TTC549 (cell line): ENCODE measurements around the gene BRD4.
"Not testable (repeated sequence)": the region's sequence is repeated elsewhere in the genome, so short reads cannot be mapped to it uniquely, and the experiment has no call there.

Experiments used
- FAIRE-seq: peaks from 2 replicates; lab custom pipeline; 2012; peaks lifted over from hg19 to GRCh38; lab: Jason Lieb, UNC

The BRD4 gene

DNA sequence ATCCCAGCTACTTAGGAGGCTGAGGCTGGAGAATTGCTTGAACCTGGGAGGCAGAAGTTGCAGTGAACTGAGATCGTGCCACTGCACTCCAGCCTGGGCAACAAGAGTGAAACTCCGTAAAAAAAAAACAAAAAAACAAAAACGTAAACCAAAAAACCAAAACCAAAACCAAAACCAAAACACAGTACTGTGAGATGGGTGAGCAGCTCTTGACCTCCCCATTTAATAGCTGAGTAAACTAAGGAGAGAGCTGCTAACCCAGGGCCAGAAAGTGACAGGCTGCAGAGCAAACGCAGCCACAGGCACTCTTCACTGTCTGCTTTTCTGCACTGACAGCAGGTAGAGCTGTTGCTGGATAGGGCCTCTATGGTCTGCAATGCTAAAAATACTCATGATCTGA lies 27.7 kb upstream of the BRD4 start:
- not testable (repeated sequence) for FAIRE-seq

DNA sequence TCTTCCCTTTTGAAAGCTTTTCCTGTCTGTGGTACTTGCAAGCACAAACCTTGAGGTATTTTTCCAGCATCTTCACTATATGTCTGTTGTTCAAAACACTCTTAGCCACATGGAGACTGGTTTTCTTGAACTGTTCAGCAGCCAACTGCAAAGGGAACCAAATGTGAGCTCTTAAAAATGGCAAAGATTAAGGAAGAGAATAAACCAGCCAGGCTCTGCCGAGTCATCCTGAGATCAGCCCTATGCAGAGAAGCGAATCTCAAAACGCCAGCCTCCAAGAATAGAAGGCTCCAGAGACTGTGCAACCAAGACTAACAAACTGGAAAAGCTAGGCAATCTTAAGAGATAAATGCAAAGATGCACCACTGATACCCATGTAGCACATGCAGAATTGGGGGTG lies 26.6 kb upstream of the BRD4 start:
- FAIRE-seq: no peak

DNA sequence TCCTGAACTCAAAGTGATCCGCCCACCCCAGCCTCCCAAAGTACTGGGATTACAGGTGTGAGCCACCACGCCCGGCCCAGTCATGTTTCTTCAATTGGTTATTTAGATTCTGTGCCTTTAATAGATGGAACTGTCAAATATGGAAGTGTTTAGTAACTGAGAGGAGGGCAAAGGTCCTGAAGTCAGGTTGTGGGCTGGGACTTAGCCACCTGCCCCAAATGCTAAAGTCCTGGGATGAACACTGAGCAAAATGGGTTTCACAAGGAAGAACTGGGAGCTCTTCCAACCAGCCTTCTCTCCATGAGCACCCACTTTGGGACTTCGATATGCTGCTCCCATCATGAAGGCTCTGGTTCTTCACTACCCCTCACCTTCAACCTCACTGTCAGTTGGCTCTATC lies 25.6 kb upstream of the BRD4 start:
- FAIRE-seq: no peak

DNA sequence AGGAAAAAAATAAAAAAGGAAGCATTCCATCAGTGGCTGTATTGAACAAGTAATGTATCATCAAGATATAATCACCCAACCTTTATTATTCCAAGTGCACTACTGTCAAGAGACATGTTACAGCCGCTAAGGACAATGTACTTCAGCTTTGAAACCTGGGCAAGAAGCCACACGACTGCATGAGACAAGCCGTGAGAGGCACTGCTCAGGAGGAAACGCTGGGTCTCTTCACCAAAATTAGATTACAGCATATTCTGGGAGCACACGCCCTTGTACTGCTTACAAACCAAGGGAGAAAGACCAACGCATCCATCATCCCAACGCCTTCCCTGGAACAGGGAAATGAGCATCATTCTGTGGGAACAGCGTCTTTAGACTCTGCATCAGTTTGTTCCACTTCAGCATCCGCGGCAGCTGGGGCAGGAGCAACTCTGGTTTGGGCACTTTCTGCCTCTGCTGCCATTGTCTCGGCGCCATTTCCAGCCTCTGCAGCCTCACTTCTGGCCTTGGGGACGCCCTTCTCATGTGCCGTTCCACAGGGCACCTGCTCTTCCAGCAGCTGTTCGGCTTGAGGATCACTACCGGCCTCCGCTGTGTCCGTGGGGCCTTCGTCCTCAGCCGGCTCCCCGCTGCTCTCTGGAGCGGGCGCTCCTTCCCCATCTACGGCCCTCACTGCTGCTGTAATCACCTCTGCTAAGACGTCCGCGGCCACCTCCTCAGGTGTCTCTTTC lies 22.4 kb upstream of the BRD4 start:
- FAIRE-seq: no peak

DNA sequence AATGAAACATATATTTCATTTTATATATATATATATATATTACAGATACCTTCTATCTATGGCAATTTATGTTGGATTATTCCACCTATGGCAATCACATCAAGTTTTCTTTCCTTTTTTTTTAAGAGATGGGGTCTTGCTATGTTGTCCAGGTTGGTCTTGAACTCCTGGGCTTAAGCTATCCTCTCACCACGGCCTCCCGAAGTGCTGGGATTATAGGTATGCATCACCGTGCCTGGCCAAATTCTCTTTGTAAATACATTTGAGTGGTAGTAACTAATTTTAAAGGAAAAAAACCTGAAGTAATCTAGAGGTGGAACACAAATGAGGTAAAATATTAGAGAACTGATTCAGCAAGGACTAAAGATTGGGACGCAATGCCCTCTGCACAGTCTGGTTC lies 21.6 kb upstream of the BRD4 start:
- FAIRE-seq: no peak

DNA sequence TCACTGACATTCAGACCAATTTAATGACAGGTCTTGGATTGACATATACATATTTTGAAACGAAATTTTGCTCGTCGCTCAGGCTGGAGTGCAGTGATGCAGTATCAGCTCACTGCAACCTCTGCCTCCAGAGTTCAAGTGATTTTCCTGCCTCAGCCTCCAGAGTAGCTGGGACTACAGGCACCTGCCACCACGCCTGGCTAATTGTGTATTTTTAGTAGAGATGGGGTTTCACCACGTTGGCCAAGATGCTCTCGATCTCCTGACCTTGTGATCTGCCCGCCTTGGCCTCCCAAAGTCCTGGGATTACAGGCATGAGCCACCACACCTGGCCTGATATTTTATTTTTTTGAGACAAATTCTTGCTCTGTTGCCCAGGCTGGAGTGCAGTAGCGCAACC lies 20.2 kb upstream of the BRD4 start:
- FAIRE-seq: not testable (repeated sequence)

DNA sequence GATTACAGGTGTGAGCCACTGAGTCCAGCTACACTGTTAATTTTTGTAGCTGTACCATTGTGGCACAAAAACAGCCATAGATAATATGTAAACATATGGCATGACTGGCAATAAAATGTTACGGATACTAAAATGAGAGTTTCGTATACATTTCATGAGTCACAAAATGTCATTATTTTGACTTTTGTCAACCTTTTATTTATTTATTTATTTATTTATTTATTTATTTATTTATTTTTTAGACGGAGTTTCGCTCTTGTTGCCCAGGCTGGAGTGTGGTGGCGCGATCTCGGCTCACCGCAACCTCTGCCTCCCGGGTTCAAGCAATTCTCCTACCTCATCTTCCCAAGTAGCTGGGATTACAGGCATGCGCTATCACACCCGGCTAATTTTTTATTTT lies 9.0 kb upstream of the BRD4 start:
- FAIRE-seq: not testable (repeated sequence)

DNA sequence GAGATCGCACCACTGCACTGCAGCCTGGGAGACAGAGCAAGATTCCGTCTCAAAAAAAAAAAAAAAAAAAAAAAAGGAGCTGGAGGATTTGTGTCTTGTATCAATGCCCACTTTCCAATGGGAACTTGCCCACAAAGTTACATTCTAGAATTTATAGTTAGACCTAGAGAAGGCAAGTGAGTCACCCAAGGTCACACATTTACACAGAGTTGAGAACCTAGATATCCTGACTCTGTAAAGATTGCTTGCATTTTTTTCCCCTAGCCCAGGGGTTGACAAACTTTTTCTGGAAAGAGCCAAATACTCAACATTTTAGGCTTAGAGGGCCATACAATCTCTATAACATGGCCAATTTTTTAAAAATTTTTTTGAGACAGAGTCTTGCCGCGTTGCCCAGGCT lies 7.7 kb upstream of the BRD4 start:
- no peak for FAIRE-seq

DNA sequence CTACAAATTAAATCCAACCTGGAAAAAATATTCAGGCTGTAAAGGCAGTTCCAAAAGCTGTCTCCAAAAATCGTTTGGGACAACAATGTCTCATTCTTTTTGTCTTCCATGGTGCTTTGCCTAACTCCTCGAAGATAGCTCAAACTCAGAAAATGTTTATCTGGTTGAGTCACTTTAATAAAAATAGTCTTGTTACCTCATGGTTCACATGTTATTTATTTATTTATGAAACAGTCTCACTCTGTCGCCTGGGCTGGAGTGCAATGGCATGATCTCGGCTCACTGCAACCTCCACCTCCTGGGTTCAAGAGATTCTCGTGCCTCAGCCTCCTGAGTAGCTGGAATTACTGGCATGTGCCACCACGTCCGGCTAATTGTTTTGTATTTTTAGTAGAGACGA lies 4.9 kb upstream of the BRD4 start:
- no peak for FAIRE-seq

DNA sequence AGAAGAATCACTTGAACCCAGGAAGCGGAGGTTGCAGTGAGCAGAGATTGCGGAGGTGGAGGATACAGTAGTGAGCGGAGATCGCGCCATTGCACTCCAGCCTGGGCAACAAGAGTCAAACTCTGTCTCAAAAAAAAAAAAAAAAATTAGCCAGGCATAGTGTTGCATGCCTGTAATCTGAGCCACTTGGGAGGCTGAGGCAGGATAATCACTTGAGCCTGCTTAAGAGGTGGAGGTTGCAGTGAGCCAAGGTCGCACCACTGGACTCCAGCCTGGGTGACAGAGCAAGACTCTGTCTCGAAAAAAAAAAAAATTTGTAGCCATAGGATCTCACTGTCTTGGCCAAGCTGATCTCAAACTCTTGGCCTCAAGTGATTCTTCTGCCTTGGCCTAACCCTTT lies 3.7 kb upstream of the BRD4 start:
- FAIRE-seq: not testable (repeated sequence)

DNA sequence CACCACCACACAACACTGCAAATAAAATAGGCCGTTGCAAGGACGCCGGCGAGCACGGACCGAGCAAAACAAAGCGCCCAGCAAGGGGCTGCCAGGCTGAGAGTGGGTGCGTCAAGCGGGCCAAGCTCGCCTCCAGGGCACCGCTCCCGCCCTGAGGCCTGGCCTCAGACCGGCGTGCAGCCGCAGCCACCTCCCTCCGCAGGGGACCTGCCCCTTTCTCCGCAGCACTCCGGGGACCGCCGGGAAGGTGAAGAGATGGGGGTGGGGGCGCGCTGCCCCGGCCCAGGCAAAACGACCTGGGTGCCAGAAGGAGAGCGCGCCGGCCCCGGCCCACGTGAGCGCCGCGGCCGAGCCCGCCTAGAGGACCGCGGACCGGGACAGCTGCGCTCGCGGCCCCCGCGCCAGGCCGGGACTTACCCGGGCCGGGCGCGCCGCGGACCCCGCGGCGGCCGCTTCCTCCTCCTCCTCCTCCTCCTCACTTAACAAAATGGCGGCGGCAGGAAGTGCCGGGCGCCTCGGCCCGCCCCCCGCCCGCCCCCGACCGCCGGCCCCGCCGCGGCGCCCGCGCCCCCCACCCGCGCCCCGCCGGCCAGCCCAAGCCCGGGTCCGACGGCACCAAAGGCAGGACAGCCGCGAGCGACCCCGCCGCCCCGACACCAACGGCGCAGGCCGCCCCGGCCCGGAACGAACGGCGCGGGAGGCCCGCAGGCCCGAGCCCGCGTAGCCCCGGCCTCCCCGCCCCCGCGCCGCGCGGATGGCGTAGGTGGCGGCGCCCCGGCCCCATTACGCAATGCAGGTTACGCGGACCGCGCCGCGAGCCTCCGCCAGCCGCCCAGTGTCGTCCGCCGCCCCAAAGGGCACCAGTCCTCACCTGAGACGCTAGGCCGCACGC lies 674 bp downstream of the BRD4 start:
- FAIRE-seq: no peak

DNA sequence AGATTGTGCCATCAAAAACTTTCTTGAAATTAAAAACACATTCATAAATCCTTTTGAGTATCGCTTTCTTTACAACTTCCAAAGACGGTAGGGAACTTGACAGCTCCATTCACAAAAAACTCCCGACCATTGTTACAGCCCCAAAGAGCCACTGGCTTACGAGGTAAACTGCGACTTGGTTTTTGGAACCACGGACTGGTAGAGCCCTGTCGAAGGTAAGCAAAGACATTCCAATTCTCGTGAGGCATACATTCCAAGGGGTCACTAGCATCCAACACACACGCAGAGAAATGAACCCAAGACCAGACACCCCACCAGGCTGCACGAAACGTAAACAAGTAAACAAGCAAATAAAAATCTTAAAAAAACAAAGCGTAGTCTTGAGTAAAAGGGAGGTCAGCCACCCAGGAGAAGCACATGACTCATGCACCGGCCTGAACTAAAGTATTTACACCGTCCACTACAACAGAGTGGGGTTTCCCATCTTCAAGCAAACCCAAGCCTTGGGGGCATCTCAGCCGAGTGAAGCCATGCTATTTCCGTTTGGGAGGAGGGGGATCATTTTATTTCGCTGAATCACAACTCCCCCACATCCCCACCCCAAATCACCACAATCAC lies 1.4 kb downstream of the BRD4 start:
- FAIRE-seq: no peak

DNA sequence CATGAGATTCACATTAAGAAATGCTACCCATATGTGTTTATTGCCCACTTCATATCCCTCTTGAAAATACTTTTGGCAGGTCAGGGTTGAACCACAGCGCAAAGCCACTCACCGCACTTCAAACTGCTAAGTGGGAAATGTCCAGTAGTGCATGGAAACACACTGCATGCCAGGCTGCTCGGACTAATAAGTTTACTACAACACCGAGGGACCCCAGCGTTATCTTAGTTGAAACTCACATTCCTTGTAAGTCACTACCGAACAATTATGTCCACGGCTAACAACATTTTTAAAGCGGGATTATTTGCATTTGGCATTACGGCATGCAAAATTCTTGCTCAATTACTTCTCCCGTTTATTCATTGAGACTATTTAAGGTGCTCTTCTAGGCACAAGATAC lies 4.0 kb downstream of the BRD4 start:
- no peak for FAIRE-seq

DNA sequence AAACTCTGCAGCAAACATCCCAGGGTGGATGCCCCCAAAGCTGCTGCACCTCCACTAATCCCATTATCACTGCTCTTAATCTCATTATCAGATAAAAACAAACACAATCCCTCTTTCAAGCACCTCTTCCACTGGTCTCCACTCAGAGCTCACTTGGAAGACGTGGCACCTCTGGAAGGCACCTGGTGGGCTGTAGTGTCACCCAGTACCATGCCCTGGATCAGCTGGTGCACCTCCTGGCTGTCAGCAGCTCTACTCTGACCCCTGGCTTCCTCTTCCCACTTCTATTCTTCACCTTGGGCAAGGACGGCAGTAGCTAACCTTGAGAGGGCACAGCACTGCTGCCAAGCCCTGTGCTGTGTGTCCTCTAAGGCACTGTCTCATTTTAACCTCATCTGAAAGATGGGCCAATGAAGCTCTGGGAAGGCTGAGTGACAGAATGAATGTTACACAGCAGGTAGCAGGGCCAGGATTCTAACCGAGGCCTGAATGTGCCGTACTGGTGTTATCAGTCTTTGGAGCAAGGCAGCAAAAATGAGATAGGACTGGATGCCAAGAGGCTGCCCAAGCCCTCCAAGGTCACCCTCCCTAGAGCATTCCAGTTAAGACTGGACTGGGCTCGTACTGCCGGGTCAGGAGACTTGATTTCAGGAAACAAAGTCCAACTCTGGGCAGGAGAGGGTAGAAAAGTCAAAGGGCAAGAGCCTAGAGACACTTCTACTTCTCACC lies 7.4 kb downstream of the BRD4 start:
- FAIRE-seq: no peak

DNA sequence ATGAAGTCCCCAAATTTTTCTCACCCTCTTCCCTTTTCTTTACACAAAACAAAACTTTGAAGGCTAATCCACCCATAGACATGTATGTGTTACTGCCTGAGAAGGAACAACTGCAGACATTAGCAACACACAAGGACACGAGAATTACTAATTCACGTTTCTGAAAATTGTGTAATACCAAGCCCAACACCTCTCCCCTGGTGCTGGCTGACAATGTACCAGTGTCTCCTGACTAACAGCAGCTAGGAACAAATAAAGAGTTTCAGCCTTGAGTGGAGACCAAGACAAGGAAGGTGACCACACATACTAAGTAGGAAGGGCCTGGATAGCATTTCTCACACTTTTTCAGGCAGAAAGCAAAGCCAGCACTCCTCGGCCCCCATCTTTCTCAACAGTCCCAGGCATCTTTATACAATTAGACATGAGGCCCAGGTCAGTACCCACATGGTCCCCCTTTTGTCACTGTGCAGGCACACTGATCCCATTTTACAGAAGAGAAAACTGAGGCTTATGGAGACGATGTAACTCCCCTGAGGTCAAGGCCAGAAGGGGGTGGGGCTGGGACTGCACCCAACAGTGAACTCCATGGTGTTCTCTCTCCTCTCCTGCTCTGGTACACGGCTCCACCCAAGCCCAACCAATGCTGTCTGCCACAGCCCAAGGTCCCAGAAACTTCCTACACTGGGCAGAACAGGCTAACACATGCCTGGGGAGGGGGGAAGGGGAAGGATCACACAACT lies 8.7 kb downstream of the BRD4 start:
- no peak for FAIRE-seq

DNA sequence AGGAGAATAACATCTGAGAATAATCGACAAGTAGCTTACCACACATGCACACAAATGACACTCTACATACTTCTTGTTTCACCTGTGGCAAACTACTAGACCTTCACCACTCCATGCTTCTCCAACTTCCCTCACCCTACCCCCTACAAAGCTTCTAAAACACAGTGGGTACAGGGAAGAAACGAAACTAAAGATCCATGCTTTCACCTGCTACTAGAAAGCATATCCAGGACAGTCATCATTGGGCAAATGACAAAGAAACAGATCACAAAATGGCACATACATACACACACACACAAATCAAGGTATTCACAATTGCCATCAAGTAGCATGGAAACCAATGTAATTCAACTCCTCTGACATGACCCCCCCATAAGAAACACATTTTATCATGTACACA lies 10.6 kb downstream of the BRD4 start:
- FAIRE-seq: no peak

DNA sequence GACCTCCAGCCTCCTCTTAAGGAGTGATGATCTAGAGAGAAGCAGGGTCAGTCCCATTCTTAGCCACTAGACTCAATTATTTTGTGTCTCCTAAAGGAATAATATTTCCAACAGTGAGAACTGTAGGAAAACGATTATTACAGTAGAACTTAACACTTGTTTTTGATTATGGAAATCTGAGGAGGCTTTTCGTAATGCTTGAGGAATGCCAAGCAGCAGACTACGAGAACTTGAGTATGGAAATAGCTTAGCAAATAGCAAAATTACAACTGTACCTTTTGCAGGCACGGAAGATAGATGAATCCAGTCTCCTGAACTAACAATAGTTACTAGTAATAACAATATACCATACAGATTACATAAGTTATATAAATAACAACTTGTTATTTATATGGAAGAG lies 12.2 kb downstream of the BRD4 start:
- FAIRE-seq: no peak

DNA sequence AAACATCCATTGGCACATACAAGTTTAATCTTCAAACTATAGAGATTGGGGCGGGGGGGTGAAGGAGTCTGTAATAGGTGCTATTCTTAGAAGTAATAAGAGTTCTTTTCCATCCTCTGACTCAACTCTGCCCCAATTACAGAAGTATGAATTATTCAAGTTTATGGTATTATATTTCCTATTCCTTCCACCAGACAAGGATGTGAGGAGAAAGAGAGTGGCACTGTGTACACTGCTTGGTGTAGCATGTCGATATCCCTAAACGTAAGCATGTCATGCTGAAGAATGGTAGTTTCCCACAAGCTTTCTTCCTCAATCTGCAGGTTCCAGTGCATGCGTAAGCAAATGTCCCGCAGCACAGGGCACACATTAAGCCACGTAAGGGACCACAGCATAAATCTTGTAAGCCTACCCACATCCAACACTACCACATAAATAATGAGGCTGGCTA lies 14.1 kb downstream of the BRD4 start:
- FAIRE-seq: no peak

DNA sequence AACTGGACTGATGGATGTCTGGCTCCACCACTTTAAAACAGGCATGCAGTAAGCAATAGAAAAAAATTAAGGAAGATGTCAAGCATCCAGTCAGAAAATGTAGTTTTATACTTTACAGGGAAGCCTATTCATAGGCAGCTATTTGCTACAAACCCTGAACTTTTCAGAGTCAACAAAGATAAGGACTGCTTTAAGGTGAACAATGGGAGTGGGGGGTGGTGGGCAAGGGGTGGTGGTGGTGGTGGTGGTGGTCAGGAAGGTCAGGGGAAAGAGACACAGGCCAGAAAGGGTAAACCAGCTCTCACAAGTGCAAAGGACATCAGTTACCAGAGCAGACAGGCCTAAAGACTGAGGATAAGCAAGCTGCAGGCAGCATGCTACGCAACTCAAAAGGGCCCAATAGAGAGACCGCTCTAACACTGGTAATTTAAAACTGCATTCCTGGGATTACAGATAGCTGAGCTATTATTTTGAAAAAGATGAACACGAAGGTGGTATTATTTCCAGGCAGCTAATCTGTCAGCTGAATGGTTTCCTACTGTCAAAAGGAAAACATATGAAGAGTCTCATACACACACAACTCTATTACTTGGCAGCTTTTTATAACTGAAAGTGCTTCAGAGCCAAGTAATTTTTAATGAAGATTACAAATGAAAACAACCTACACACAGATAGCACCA lies 14.8 kb downstream of the BRD4 start:
- no peak for FAIRE-seq

DNA sequence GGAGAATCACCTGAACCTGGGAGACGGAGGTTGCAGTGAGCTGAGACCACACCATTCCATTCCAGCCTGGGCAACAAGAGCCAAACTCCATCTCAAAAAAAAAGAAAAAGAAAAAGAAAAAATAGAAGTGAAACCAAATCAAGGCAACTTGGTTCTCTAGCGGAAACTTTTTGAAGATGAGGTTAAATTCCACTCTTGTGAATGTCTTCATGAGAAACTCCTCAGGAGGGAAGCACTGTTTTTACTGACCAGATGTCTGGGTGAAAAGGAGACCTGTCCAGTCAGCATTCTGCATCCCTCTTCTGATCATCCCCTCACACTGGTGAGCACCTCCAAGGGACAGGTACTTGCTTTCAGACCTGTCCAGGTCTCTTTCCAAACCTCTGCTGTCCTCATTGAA lies 15.8 kb downstream of the BRD4 start:
- no peak for FAIRE-seq

DNA sequence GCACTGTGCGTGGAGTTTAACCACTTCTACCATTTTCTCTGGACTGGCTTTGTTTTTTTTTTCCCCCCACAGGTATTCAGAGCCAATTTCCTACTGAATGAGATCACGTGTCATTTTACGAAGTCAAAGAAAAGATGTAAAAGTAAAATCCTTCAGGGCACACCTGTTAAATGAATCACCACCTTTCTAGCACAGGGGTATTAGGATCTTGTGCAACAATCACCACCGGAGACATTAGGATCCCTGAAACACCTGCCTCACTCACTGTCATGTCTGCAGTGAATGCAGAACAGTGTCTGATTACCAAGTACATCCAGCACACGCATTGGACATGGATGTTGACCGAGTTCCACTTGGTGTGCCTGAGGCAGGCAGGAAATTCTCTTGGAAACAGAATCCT lies 17.2 kb downstream of the BRD4 start:
- FAIRE-seq: no peak
